Measurements from ENCODE around the gene IMPDH1.

The IMPDH1 gene

GRCh38 chr7:128359336-128359735 lies 50.4 kb downstream of the IMPDH1 start:
- in situ Hi-C loops (cut with HindIII; ENCODE audit: low sequenced_read_pairs), result no loop called here
- DNase-seq (ENCODE audit: low read depth), result no peak
- H3K4me3 ChIP-seq (ENCODE audit: low read depth, low read length), result no peak overlapping the region
- no peak for TF ChIP-seq CTCF (IDR thresholded peaks at IDR 0.05; ENCODE audit: low read depth, low read length, missing control alignments)

DNA sequence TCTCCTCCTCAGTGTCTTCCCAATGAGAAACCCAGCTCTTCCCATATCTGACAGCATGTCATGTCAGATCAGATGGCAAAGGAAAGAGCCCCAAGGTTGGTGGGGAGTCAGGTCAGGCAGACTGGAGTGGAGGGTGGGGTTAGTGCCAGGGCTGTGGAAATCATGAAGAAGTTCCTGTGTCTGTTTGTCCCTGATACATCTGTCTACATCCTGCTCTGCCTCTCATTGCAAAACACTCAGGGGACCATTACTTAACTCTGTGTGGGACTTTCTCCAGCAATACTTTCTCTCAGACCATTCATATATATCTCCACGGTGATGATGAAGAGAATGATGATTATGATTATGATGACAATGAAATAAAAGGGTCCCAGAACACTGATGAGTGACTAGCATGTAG lies 51.5 kb downstream of the IMPDH1 start:
- no peak for DNase-seq (ENCODE audit: low read depth)
- no peak for TF ChIP-seq CTCF (IDR thresholded peaks at IDR 0.05; ENCODE audit: low read depth, low read length, missing control alignments)
- in situ Hi-C loops (cut with HindIII; ENCODE audit: low sequenced_read_pairs), result no loop called here

GRCh38 chr7:128357217-128357613 lies 52.6 kb downstream of the IMPDH1 start:
- no peak for DNase-seq (ENCODE audit: low read depth)
- no peak overlapping the region for H3K4me3 ChIP-seq (ENCODE audit: low read depth, low read length)
- in situ Hi-C loops (cut with HindIII; ENCODE audit: low sequenced_read_pairs), result no loop called here
- TF ChIP-seq CTCF (IDR thresholded peaks at IDR 0.05; ENCODE audit: low read depth, low read length, missing control alignments), result no peak

More for the DNA sequence above, 51.5 kb downstream of the IMPDH1 start:
- H3K4me3 ChIP-seq (ENCODE audit: low read depth, low read length), result no peak overlapping the region

- in situ Hi-C loops (cut with HindIII; ENCODE audit: low sequenced_read_pairs), result no loop called here
- DNase-seq (ENCODE audit: low read depth), result no peak
- no peak for TF ChIP-seq CTCF (IDR thresholded peaks at IDR 0.05; ENCODE audit: low read depth, low read length, missing control alignments)
- H3K4me3 ChIP-seq (ENCODE audit: low read depth, low read length), result no peak overlapping the region
Observed at GRCh38 chr7:128356546-128357216, 53.1 kb downstream of the IMPDH1 start.

GRCh38 chr7:128353610-128354009 lies 56.2 kb downstream of the IMPDH1 start:
- no peak for TF ChIP-seq CTCF (IDR thresholded peaks at IDR 0.05; ENCODE audit: low read depth, low read length, missing control alignments)
- H3K4me3 ChIP-seq (ENCODE audit: low read depth, low read length), result no peak overlapping the region
- DNase-seq (ENCODE audit: low read depth), result no peak
- in situ Hi-C loops (cut with HindIII; ENCODE audit: low sequenced_read_pairs), result no loop called here

DNA sequence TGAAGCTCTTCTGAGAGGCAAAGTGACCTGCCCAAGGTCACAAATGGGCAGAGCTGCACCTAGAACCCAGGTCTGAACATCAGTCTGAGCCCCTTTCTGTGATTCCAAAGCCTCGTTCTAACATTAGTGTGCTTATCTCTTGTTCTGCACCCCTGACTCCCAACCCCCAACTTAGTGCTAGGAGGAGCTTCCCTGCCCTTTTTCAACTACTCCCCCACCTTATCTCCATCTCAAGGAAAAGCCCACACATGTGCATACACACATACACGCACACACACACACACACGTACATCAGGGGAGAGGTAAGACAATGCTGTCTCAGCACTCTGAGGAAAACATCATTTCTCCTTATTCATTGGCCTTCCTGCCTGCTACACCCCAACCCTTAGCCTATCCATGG lies 56.6 kb downstream of the IMPDH1 start:
- TF ChIP-seq CTCF (IDR thresholded peaks at IDR 0.05; ENCODE audit: low read depth, low read length, missing control alignments), result no peak
- in situ Hi-C loops (cut with HindIII; ENCODE audit: low sequenced_read_pairs), result no loop called here
- H3K4me3 ChIP-seq (ENCODE audit: low read depth, low read length), result no peak overlapping the region
- no peak for DNase-seq (ENCODE audit: low read depth)

Data from astrocyte of the cerebellum (primary cell).